Common myeloid progenitor, CD34-positive (primary cell): ENCODE measurements around the gene TMEM175.
A peak's percentile ranks its signal among the peaks of the same experiment; 100 is the strongest.

Experiments
- CTCF ChIA-PET: fragments of 350-600 bp; sonication (Branson Sonifier 250); formaldehyde crosslinking; loops from one replicate; lab custom pipeline; 2021; ENCODE audit warnings: antibody characterized with exemption; lab: Charles Lee
- POLR2A ChIA-PET: fragments of 350-600 bp; sonication (Branson Sonifier 250); formaldehyde crosslinking; loops from one replicate; lab custom pipeline; 2021; ENCODE audit warnings: antibody characterized with exemption; lab: Charles Lee
- DNase-seq, 3 donors: peaks; one replicate each; pipeline versions ENCODE4 v3.0.0 to v3.0.0-alpha.2; 2013
- H3K27ac ChIP-seq, 2 experiments: 1 replicate in 1 of 2; 2 replicates in 1 of 2; pipeline ENCODE4 v1.7.0; 2013; ENCODE audit warnings: inconsistent platforms in 2 of 2, low read length in 2 of 2, mild to moderate bottlenecking in 2 of 2, low read depth in 1 of 2, moderate library complexity in 1 of 2; ENCODE audit not compliant: severe bottlenecking in 2 of 2, insufficient read depth in 1 of 2, poor library complexity in 1 of 2
- H3K27me3 ChIP-seq, 5 experiments: replicated peaks in 2 of 5; 1 replicate in 3 of 5; 2 replicates in 2 of 5; pipeline versions ENCODE4 v1.6.1 to v1.7.0; 2013; ENCODE audit warnings: low read length in 4 of 5, mild to moderate bottlenecking in 2 of 5, moderate library complexity in 2 of 5, inconsistent platforms in 1 of 5; ENCODE audit not compliant: insufficient read depth in 5 of 5, control insufficient read depth in 4 of 5
- H3K36me3 ChIP-seq, 4 experiments: 1 replicate in 2 of 4; 2 replicates in 2 of 4; pipeline versions ENCODE4 v1.6.1 to v1.7.0; 2013; ENCODE audit warnings: low read length in 3 of 4, control low read depth in 1 of 4, mild to moderate bottlenecking in 1 of 4; ENCODE audit not compliant: control insufficient read depth in 4 of 4, insufficient read depth in 4 of 4
- H3K4me1 ChIP-seq, 4 experiments: 1 replicate in 3 of 4; 2 replicates in 1 of 4; pipeline versions ENCODE4 v1.6.1 to v1.7.1; 2013; ENCODE audit warnings: low read length in 3 of 4, mild to moderate bottlenecking in 3 of 4, control low read depth in 1 of 4, inconsistent platforms in 1 of 4, moderate library complexity in 1 of 4; ENCODE audit not compliant: control insufficient read depth in 4 of 4, insufficient read depth in 4 of 4; ENCODE audit errors: control extremely low read depth in 1 of 4
- H3K4me3 ChIP-seq, 7 experiments: 1 replicate in 4 of 7; 2 replicates in 3 of 7; pipeline versions ENCODE4 v1.5.1 to v1.7.0; 2013; ENCODE audit warnings: mild to moderate bottlenecking in 7 of 7, low read length in 6 of 7, moderate library complexity in 6 of 7, inconsistent platforms in 2 of 7, low read depth in 2 of 7, control low read depth in 1 of 7; ENCODE audit not compliant: insufficient read depth in 4 of 7, control insufficient read depth in 1 of 7; ENCODE audit errors: extremely low read depth in 1 of 7
- H3K9me3 ChIP-seq, 5 experiments: 1 replicate in 4 of 5; 2 replicates in 1 of 5; pipeline versions ENCODE4 v1.6.1 to v1.7.1; 2013; ENCODE audit warnings: low read length in 4 of 5, mild to moderate bottlenecking in 2 of 5, inconsistent platforms in 1 of 5, low read depth in 1 of 5, moderate library complexity in 1 of 5; ENCODE audit not compliant: control insufficient read depth in 4 of 5, insufficient read depth in 2 of 5; ENCODE audit errors: control extremely low read depth in 1 of 5
- WGBS: methylation state at CpG from one replicate; pipeline ENCODE4 v1.1.5; 2013; ENCODE audit not compliant: insufficient coverage; 5-methylcytosine and 5-hydroxymethylcytosine counted together

The TMEM175 gene

DNA sequence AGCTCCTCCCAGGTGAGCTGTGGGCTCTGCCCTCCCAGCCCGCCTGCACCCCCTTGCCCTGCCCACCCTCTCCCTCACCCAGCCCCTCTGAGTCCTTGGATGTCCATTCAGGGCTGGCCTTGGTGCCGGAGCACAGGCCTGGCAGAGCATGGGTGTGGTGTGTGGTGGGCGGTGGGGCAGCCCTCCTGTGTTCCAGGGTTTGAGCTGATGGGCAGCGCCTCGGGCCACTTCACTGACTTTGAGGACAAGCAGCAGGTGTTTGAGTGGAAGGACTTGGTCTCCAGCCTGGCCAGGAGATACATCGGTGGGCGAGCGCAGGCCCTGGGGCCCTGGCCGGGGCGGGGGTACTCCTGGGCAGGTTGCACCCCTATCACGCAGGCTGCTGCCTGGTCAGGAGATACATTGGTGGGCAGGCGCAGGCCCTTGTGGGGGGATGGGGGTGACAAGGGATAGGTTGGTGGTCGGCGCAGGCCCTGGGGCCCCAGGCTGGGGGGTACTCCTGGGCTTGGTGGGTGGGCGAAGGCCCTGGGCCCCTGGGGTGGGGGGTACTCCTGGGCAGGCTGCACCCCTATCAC, 68.5 kb downstream of the TMEM175 start:
- CTCF ChIA-PET: no interaction called here
- POLR2A ChIA-PET: no interaction called here
- Histone ChIP-seq H3K4me1 (peaks cover 0 to 28% (median 18%) of the 10 kb centered on the region in 4 experiments), H3K27me3 (peaks cover 0 to 96% (median 33%) of the 10 kb centered on the region in 5 experiments), H3K36me3 (no peaks in the 10 kb centered on the region), H3K9me3 (no peaks in the 10 kb centered on the region), H3K27ac (no peak overlapping the region), H3K4me3 (no peak overlapping the region)
- no peak for DNase-seq
- WGBS: 93% methylated on average over 8 of the region's 15 CpGs

- no peak for DNase-seq
- no peaks in the 10 kb centered on the region for H3K36me3 ChIP-seq
- H3K4me1 ChIP-seq: peaks cover 0 to 28% (median 18%) of the 10 kb centered on the region in 4 experiments
- H3K4me3 ChIP-seq: peak overlapping the region in 1 of 7 experiments; percentile 43
- ChIA-PET CTCF (interaction anchor here (1.0 kb wide), 1 partner anchor 15 kb away, joined by 3 read pairs; the partner anchor contains the start of gene IDUA), POLR2A (no interaction called here)
- 21% methylated on average over 48 of the region's 48 CpGs for WGBS
- peaks cover under 1 to 93% (median 33%) of the 10 kb centered on the region in 5 experiments for H3K27me3 ChIP-seq
- no peak overlapping the region for H3K27ac ChIP-seq
- H3K9me3 ChIP-seq: peaks cover 0 to 4% (median 2%) of the 10 kb centered on the region in 5 experiments
These were observed 69.4 kb downstream of the TMEM175 start for GRCh38 chr4:1001561-1002130.

DNA sequence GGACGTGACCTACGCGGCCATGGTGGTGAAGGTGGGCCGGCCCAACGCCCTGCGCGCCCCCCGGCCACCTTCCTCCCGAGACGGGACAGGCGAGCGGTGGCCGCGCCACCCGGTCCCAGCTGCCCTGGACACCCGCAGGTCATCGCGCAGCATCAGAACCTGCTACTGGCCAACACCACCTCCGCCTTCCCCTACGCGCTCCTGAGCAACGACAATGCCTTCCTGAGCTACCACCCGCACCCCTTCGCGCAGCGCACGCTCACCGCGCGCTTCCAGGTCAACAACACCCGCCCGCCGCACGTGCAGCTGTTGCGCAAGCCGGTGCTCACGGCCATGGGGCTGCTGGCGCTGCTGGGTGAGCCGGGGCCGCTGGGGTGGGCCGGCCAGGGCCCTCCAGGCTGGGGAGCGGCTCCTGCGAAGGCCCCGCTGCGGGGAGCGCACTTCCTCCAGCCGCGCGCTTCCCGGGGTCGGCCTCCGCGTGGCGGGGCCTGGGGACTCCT, 69.9 kb downstream of the TMEM175 start:
- Histone ChIP-seq H3K36me3 (no peaks in the 10 kb centered on the region), H3K27me3 (peaks cover 5 to 94% (median 35%) of the 10 kb centered on the region in 5 experiments), H3K27ac (no peak overlapping the region), H3K9me3 (peaks cover 0 to 8% (median 5%) of the 10 kb centered on the region in 5 experiments), H3K4me3 (peak overlapping the region in 3 of 7 experiments; percentile 11 to 43 (median 32)), H3K4me1 (peaks cover 0 to 26% (median 16%) of the 10 kb centered on the region in 4 experiments)
- WGBS: 5% methylated on average over 46 of the region's 54 CpGs
- peak; percentile 38 to 73 (median 73) for DNase-seq
- ChIA-PET POLR2A (no interaction called here), CTCF (interaction anchor here (1.0 kb wide), 1 partner anchor 15 kb away, joined by 3 read pairs; the partner anchor contains the start of gene IDUA)

DNA sequence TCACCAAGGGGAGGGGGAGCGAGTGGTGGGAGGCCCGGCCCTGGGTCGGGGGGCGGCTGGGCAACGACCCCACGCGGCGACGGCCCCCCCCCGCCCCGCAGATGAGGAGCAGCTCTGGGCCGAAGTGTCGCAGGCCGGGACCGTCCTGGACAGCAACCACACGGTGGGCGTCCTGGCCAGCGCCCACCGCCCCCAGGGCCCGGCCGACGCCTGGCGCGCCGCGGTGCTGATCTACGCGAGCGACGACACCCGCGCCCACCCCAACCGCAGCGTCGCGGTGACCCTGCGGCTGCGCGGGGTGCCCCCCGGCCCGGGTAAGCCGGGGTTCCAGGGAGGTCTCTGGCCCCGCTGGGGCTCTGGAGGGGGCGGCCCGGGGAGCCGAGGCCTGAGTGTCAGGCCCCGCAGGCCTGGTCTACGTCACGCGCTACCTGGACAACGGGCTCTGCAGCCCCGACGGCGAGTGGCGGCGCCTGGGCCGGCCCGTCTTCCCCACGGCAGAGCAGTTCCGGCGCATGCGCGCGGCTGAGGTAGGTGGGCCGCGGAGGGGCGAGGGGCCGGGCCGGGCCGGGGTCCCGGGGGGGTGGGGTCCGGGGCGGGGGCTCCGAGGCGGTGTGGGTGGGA, 70.5 kb downstream of the TMEM175 start:
- POLR2A ChIA-PET: no interaction called here
- CTCF ChIA-PET: interaction anchor here (1.0 kb wide), 1 partner anchor 16 kb away, joined by 3 read pairs; the partner anchor contains the start of gene IDUA
- no peak overlapping the region for H3K27ac ChIP-seq
- no peak for DNase-seq
- H3K4me3 ChIP-seq: peak overlapping the region in 1 of 7 experiments; percentile 43
- no peaks in the 10 kb centered on the region for H3K36me3 ChIP-seq
- H3K9me3 ChIP-seq: peaks cover 0 to 8% (median 5%) of the 10 kb centered on the region in 5 experiments
- H3K4me1 ChIP-seq: peaks cover 0 to 21% (median 11%) of the 10 kb centered on the region in 4 experiments
- H3K27me3 ChIP-seq: peaks cover 6 to 94% (median 37%) of the 10 kb centered on the region in 5 experiments
- WGBS: 3% methylated on average over 35 of the region's 75 CpGs

DNA sequence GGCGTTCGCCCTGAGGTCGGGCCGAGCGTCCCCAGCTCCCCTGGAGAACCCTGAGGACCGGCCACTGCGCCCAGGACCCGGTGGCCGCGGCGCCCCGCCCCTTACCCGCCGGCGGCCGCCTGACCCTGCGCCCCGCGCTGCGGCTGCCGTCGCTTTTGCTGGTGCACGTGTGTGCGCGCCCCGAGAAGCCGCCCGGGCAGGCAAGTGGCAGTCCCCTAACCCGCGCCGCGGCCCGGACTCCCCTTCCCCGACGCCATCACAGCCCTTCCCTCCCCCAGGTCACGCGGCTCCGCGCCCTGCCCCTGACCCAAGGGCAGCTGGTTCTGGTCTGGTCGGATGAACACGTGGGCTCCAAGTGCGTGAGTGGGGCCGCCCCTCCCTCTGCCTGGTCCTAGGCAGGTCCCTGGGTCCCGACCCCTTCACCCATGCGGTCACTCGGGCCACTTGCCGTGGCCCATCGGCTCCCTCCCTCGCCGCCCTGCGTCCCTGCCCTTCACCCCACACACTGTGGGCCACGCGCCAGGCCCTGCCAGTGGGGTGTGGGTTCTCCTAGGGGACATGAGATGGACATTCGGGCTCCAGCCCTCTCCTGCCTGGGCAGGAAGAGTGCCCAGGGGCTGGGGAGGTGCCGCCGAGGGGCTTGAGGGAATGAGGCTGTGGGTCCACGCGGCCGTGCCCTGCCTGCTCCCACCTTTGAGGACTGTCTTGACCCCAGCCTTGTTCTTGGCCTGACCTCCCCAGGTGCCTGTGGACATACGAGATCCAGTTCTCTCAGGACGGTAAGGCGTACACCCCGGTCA, 71.2 kb downstream of the TMEM175 start:
- peaks cover 0 to 17% (median 11%) of the 10 kb centered on the region in 4 experiments for H3K4me1 ChIP-seq
- H3K27me3 ChIP-seq: peaks cover 6 to 94% (median 37%) of the 10 kb centered on the region in 5 experiments
- CTCF ChIA-PET: no interaction called here
- H3K27ac ChIP-seq: no peak overlapping the region
- WGBS: 39% methylated on average over 33 of the region's 63 CpGs
- POLR2A ChIA-PET: no interaction called here
- H3K9me3 ChIP-seq: peaks cover 0 to 8% (median 5%) of the 10 kb centered on the region in 5 experiments
- H3K4me3 ChIP-seq: no peak overlapping the region
- H3K36me3 ChIP-seq: no peaks in the 10 kb centered on the region
- no peak for DNase-seq

DNA sequence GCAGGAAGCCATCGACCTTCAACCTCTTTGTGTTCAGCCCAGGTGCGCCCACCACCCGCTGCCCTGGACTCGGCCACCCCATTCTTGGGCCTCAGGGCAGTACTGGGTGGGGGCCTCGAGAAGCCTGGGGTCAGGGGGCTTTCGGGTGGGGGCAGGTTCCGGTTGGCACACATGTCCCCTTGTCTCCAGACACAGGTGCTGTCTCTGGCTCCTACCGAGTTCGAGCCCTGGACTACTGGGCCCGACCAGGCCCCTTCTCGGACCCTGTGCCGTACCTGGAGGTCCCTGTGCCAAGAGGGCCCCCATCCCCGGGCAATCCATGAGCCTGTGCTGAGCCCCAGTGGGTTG, 71.8 kb downstream of the TMEM175 start:
- CTCF ChIA-PET: no interaction called here
- Histone ChIP-seq H3K4me1 (peaks cover 0 to 23% (median 15%) of the 10 kb centered on the region in 4 experiments), H3K9me3 (peaks cover 0 to 8% (median 5%) of the 10 kb centered on the region in 5 experiments), H3K4me3 (no peak overlapping the region), H3K36me3 (no peaks in the 10 kb centered on the region), H3K27ac (no peak overlapping the region), H3K27me3 (peaks cover 6 to 94% (median 39%) of the 10 kb centered on the region in 5 experiments)
- POLR2A ChIA-PET: no interaction called here
- 95% methylated on average over 13 of the region's 13 CpGs for WGBS
- no peak for DNase-seq
